H1 (cell line): ENCODE measurements around the gene TRIM9. TPM values are rescaled to one million over a fixed set of nuclear protein-coding genes. Genes with fewer than 3 reads are reported as not detected.

ENCODE experiments used
- SAP30 ChIP-seq: fragments of 300-600 bp; sonication (generic); IDR thresholded peaks from 2 replicates; pipeline ENCODE4 v1.7.1; 2012; ENCODE audit warnings: low read length, moderate library complexity, mild to moderate bottlenecking, inconsistent platforms; ENCODE audit not compliant: insufficient read depth, insufficient replicate concordance
- SP2 ChIP-seq: IDR thresholded peaks from 2 replicates; pipeline ENCODE4 v1.6.1; 2012; ENCODE audit warnings: mild to moderate bottlenecking, low read length, inconsistent platforms
- polyA plus RNA-seq, 7 experiments: library from polyadenylated mRNA; depleted of rRNA in 3 of 7; stranded (reverse) in 5 of 7; unstranded in 2 of 7; fragments of >200 nt in 5 of 7; fragments of 200-250 nt in 2 of 7; gene quantifications; 1 replicate in 5 of 7; 2 replicates in 1 of 7; 4 replicates in 1 of 7; pipeline versions ENCODE4 v1.2.1 to v1.2.3, GENCODE V29; 2011 to 2013; ENCODE audit warnings: missing spikeins in 2 of 7, mixed read lengths in 2 of 7
- total RNA-seq: library from RNA; stranded (reverse); fragmentation: NEBNext Ultra II Directional; extraction: Animal tissue kit (Norgen Biotek cat#: 25700); gene quantifications from 2 replicates; pipeline ENCODE4 v1.2.1, GENCODE V29; 2021

TRIM9 gene
- total and polyA plus RNA-seq, 2 of the 8 experiments (the other 6 are each of a cell fraction or from before 2014, with no cell fraction given): 2.7 to 5.4 TPM

DNA sequence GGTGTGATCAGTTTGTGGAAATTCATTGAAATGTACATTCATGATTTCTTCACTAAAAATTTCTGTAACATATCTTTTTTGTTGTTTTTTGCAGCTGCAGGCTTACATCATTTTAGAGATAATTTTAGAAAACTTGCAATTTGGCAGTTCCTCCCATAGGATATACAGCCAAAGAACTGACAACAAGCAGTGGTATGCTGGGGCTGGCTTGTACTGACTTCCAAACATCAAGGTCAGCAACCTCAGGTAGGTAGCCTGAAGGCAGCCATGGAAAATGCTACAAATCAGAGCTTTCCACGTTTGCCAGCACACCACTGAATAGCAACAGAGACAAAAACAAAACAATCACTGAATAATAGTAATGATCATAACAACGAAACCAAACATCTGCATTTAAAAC is 21.2 kb downstream of the TRIM9 start (continued):
- TF ChIP-seq SP2: no peak
- no peak for TF ChIP-seq SAP30
